Dedifferentiated amniotic fluid mesenchymal stem cell (primary cell): ENCODE measurements around the gene PCLO.
"Not testable (repeated sequence)": the region's sequence is repeated elsewhere in the genome, so short reads cannot be mapped to it uniquely, and the experiment has no call there.

Experiments used
- DNase-seq: peaks from one replicate; pipeline ENCODE4 v3.0.0-alpha.2; 2016; ENCODE audit errors: extremely low spot score

The PCLO gene

GRCh38 chr7:83130623-83131545, 31.8 kb downstream of the PCLO start:
- no peak for DNase-seq

GRCh38 chr7:83130191-83130590, 32.5 kb downstream of the PCLO start:
- no peak for DNase-seq

DNA sequence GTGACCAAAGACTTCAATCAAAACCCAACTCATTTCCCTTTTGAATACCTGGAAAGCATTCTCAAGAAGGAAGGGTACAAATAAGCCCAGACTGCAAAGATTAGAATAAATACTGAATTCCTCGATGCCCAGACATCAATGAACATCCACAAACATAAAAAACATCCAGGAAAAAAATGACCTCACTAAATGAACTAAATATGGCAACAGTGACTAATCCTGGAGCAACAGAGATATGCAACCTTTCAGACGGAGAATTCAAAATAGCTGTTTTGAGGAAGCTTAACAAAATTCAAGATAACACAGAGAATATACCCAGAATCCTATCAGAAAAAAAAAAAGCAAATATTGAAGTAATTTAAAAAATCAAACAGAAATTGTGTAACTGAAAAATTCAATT, 43.2 kb downstream of the PCLO start:
- DNase-seq: no peak

GRCh38 chr7:83119026-83119382, 43.7 kb downstream of the PCLO start:
- no peak for DNase-seq

GRCh38 chr7:83118347-83119025, 44.2 kb downstream of the PCLO start:
- no peak for DNase-seq

- no peak for DNase-seq
These were observed 45.2 kb downstream of the PCLO start for GRCh38 chr7:83117466-83117865.

GRCh38 chr7:83111391-83111790, 51.3 kb downstream of the PCLO start:
- no peak for DNase-seq

GRCh38 chr7:83109352-83109751, 53.3 kb downstream of the PCLO start:
- DNase-seq: no peak

- no peak for DNase-seq
These were observed 56.7 kb downstream of the PCLO start for GRCh38 chr7:83105948-83106347.

DNA sequence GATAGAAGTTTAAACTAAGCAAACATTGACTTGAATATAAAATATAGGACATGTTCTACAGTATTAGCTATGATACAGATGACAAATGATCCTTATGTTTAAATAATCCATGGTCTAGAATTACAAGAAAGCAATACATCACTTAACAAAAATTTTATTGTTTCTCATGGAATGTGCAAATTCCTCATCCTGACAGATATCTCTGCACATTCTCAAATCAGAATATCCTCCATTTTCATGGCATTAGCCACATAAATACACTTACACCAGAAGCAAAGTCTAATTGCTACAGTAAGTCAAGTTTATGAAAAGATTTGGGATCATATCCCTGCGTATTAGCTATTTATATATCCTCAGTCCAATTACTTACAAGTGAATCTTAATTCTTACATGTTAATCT, 57.6 kb downstream of the PCLO start:
- DNase-seq: no peak

DNA sequence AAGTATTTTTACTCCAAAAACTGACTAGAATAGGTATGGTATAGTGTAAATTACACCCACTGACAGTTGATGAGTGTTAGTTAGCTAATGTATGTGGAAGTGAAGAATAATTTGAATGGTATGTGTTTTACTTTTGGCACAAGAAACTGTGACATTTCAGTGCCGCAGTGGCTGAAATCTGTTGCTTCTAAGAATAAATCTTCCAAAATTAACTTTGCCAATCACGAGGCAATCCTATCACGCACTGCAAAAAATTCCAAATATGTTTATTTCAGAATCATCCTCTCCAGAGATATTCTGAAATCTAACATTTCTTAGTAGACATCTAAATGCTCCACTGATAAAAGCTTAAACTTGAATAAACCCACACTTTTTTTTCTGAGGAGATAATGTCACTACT, 61.2 kb downstream of the PCLO start:
- no peak for DNase-seq

- DNase-seq: no peak
These were observed 66.6 kb downstream of the PCLO start for GRCh38 chr7:83096065-83096580.

DNA sequence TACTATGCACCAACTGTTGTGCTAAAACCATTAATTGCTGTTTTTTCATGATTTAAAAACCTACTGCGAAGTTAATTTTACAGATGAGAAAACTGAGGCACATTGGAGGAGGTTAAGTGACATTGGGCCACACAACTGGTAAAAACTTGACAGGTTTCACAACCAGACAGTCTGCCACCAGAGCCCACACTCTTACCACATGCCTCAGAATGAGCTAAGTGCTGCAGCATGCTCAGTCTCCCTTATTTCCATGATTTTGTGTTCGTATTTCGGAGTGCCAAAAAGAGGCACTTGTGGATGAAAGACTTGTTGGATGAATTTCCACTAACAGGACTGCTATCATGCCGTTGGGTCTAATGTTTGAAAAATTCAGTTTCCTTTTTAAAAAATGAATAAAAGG, 77.4 kb downstream of the PCLO start:
- no peak for DNase-seq

GRCh38 chr7:83079879-83080278, 82.8 kb downstream of the PCLO start:
- DNase-seq: not testable (repeated sequence)

- DNase-seq: peak; percentile 34
These were observed 85.4 kb downstream of the PCLO start for GRCh38 chr7:83077328-83077727.

DNA sequence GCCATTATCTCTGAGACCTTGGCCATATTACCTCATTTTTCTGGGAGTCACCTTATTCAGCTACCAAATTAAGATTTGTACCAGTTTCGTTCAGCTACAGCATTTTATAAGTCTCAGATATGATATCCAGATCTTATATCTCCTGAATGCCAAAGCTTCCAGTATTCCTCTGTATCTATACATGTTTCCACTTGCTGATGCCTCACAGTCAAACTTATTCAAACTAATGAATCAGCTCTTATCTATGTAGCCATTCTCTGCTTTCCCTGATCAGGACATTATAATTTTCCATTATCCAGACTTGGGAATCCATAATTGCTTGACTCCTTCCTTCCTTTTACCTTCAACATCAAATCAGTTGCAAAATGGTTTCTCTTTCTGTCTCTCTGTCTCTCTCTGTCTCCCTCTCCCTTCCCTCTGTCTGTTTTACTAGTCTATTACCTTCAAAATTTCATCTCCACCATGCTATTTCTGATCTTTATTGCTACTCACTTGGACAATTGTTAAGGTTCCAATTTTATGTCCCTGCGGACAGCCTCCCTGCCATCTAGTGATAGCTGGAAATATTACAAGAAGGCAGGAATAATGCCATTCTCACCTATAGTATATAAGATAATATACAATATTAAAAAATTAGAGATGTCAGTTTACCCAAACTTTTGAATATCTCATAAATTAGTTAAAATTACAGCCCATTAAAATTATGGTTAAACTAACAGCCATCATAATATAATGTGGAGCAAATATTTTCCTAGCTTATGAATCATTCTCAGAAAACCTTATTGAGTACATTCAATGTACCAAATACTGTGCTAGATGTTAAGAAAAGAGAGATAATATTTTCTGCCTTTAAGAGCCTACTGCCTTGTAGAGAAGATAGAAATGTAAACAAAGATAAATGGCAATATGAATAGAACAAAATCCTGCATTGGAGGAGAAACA, 89.8 kb downstream of the PCLO start:
- DNase-seq: no peak

DNA sequence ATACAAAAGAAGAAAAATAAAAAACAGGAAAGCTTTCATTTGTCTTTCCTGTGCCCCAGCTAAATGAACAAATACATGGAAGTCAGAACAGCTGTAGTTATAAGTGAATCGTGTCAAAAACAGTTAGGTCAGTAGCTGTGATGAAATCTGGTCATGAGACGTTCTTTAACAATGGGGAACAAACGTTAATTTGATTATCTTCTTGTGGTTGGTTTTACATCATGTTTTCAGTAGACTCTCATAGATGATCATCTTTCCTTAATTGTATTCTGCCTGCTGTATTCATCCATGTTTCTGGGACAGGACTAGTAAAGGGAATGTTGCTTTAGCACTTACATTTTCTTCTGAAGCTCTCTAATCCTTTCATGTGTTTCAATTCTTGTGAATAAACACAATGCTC, 97.0 kb downstream of the PCLO start:
- no peak for DNase-seq

GRCh38 chr7:83060218-83060617, 102.5 kb downstream of the PCLO start:
- DNase-seq: no peak

DNA sequence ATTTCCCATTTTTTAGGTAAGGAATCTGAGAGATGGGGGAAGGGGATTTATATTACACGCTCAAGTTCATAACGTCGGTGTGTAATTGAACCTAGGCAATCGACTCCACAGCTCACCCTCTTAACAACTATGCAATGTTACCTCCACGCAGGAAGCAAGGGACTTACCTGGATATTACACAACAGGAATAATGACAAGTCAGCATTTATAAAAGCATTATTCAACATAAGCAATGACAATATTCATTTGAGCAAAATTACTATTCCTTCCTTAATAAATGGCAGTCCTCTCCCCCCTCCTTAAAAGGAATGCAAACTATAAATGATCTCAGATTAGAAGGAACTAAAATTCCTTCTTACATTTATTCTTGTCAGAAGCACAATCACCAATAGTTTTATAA, 104.0 kb downstream of the PCLO start:
- no peak for DNase-seq

- DNase-seq: no peak
These were observed 107.5 kb downstream of the PCLO start for GRCh38 chr7:83055197-83055596.

GRCh38 chr7:83054472-83054871, 108.2 kb downstream of the PCLO start:
- DNase-seq: no peak

DNA sequence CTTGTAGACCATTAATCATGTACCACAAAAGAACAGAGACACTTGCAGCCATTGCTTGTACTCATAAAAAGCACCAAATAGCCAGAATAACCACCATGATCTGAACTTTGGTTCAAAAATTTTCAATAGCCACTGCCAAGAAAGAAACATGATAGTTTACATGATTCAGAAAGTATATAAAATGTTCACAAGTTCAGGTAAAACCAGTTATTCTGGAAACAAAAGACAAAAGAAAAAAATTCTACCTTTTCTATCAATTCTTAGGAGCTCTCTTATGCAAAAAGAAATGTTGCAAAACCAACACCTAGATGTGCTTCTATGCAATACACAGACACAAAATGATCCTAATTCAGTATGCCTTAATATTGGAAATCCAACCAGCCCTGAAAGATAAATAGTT, 108.7 kb downstream of the PCLO start:
- no peak for DNase-seq
